CD4-positive, alpha-beta T cell treated with Interleukin-21 for 1 hour (primary cell): Measurements from ENCODE around the gene LAPTM5.
"Not testable (repeated sequence)": the region's sequence is repeated elsewhere in the genome, so short reads cannot be mapped to it uniquely, and the experiment has no call there.

Experiments used
- DNase-seq: peaks from one replicate; pipeline ENCODE4 v3.0.0-alpha.2; 2020

LAPTM5 gene

DNA sequence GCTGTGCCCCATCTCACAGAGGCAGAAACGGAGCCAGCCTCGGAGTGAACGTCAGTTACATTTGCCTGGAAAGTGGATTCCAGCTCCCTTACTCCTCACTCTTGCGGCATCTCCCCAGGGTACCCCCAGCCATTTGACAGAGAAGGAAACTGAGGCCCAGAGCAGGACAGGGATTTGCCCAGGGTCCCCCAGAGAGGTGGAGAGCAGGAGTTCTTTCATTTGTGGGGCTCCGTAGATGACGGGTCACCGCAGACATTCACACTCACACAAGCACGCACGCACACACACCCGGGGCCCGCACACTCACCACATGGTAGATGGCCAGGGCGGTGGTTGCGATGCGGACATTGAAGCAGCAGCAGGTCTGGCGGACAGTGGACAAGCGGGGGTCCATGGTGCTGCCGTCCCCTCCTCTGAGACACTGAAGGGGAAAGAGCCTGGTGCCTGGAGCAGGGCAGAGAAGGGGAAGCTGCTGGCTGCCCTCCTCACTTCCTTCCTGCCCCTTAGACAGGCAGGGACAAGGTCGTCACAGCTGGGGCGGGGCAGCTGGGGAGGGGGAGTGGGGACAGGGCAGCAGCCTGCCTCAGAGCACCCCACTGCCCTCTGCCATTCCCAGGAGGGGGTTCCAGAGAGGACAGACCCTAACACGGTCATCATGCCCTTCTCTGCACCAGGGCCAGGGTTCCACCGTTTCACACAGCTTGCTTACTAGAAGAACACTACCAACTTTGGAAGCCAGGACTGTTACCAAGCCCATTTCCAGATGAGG is at the start of gene LAPTM5:
TSS of gene LAPTM5 (minus strand) at position 423 of the 769 bp plus-strand sequence. CDS start at position 394, 29 bp downstream.
- DNase-seq, result peak; percentile 71

DNA sequence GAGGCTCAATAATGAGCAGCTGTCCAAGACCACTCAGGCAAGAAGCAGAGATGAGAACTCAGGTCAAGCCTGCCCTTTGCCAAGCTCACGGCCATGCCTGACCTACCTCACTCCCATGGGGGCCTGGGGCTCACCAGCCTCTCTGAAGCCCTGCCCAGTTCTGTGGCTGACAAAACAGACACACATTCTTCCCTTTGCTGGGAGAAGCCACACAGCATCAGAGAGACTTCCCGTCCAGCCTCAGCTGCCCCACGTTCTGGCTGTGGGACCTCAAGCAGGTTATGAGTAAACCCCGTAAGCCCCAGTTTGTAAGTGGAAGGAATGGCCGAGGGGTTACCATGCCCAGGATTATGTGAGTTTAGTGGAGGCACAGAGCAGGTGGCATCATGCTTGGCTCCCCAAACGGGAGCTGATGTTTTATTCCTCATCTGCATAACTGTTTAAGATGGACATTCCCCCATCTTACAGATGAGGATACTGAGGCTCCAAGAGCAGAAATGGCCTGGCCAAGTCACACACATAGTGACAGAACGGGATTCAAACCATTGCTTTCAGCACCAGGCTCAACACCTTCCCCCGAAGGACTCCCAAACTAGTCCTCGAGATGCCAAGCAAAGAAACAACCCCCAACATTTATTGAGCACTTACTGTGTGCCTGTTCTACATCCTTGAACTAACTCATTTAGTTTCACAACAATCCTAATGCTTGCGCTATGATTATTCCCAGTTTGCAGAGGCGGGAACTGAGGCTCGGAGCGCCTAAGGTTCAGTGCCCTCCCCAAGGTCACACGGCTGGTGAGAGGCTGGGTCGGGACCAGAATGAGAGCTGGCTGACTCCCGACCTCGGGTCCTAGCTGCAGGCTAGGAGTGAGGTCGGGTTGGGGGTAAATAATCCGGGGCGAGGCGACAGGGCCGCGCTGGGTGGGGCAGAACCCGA is 49.1 kb upstream of the LAPTM5 start:
- no peak for DNase-seq

GRCh38 chr1:30805304-30806003 is 47.9 kb upstream of the LAPTM5 start:
- DNase-seq, result no peak

GRCh38 chr1:30804822-30805221 is 47.2 kb upstream of the LAPTM5 start:
- no peak for DNase-seq

GRCh38 chr1:30804352-30804751 is 46.8 kb upstream of the LAPTM5 start:
- DNase-seq, result no peak

DNA sequence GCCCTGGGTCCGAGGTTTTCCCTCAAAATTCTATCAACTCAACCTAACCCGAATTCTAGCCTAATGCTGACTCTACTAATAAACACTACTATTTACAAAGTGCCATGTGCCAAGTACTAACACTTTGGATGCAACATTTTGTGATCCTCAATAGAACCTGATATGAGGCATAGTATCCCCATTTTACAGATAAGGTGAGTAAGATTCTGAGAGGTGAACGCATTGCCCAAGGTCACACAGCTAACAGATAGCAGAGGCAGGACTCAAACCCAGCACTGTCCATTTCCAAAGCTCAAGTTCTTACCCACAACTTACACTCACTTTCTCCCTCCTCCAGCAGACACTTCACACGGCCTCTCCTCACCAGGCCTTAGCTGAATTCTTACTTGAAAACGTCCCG is 46.0 kb upstream of the LAPTM5 start:
- no peak for DNase-seq

DNA sequence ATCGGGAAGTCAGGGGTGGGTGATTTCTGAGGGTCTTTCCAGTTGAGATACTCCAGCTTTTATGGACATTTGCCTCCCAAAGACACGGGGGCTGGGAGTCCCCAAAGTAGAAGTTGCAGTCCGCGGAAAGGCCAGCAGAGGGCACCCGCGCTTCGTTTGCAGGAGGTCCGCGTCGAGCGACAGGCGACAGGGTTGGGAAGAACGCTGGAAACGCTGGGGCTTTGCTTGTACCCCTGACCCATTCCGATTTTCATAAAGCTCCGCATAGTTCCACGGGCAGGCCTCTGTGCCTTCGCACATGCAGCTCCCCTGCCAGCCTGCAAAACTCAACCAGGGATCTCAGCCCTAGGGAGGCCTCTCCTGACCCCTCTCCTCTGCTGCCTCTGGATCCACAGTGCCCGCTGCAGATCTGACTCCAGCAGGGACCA is 44.2 kb upstream of the LAPTM5 start:
- peak; percentile 76 for DNase-seq

GRCh38 chr1:30799233-30799511 is 41.6 kb upstream of the LAPTM5 start:
- no peak for DNase-seq

DNA sequence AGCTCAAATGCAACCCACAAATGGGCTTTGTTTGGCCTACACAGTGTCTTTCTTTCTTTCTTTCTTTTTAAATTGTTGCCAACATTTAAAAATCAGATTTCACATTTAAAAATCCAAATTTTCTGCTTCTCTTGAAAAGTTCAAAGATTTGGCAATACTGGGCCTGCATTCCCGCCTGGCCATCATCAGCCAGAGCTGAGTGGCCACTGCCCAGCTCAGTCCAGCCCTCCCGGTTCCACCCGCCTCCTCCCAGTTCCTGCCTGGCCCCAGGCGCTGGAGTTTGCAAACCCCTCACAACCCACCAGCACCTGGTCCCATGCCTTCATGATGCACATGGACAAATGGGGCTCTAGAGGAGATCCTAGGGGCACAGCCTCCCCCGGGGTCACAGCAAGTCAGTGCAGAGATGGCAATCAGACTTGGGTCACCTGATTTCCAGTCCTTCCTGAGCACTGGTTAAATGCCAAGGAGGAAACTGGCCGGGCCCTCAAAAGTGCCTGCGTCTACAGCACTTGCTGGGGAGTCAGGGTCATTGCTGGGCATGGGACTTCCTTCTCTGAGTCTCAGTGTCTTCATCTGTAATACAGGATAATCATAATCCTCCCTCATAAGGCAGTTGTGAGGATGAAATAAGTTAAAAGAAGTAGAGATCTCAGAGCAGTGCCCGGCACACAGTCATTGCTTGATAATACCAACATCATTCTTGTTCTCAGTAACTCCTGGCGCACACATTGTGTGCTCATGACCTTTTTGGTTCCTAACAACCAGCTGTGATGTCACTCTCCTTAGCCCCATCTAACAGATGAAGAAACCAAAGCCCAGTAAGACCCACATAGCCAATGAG is 41.0 kb upstream of the LAPTM5 start:
- no peak for DNase-seq

DNA sequence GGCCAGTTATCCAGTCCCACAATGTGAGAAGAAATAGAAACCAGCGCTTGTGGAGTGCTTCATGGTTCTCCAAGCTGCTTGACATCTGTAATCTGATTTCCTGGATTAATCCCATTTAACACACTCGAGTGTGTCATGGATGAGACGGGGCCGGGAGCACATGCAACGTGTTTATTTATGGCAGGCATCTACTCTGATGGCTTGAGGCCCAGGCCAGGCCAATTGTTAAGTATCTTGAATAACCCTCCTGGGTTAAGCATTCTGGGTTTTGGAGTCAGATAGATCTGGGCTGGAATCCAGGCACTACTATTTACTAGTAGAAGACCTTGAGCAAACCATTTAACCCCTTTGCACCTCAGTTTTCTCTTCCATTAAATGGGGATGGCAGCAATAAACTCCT is 37.5 kb upstream of the LAPTM5 start:
- no peak for DNase-seq

DNA sequence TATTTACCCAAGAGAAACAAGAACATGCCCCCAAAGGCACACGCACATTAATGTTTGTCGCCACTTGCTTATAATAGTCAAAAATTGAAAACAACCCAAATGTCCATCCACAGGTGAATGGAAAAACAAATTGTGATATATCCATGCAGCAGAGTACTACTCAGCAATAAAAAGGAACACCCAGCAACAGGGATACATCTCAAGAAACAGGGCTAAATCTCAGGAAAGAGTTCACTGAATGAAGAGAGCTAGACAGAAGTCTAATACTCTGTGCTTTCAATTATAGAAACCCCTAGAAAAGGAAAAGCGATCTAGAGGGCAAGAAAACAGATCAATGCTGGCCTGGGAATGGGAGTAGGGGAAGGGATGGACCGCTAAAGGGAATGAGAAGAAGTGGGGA is 36.7 kb upstream of the LAPTM5 start:
- DNase-seq, result no peak

DNA sequence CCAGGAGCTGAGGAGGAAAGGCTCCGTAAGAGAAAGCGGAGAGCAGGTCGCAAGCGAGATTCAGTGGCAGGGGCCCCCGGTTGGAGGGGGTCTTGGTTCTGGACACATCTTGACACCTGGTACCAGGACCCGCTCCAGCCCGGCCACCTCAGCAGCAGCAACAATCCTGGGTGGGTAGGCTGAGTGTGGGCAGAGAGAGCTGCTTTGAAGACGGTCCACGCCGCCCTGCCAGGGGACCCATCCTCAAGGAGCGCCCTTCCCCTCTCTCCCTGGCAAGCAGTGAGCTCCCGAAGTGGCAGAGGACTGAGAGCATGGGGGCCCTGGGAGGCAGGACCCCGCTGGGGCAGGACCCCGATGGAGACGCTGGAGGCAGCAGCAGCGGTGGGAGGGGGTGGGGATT is 35.6 kb upstream of the LAPTM5 start:
- DNase-seq, result no peak

GRCh38 chr1:30791868-30792267 is 34.3 kb upstream of the LAPTM5 start:
- no peak for DNase-seq

GRCh38 chr1:30790850-30791778 is 33.5 kb upstream of the LAPTM5 start:
- no peak for DNase-seq

- DNase-seq, result not testable (repeated sequence)
Measured at GRCh38 chr1:30790256-30790525, 32.6 kb upstream of the LAPTM5 start.

DNA sequence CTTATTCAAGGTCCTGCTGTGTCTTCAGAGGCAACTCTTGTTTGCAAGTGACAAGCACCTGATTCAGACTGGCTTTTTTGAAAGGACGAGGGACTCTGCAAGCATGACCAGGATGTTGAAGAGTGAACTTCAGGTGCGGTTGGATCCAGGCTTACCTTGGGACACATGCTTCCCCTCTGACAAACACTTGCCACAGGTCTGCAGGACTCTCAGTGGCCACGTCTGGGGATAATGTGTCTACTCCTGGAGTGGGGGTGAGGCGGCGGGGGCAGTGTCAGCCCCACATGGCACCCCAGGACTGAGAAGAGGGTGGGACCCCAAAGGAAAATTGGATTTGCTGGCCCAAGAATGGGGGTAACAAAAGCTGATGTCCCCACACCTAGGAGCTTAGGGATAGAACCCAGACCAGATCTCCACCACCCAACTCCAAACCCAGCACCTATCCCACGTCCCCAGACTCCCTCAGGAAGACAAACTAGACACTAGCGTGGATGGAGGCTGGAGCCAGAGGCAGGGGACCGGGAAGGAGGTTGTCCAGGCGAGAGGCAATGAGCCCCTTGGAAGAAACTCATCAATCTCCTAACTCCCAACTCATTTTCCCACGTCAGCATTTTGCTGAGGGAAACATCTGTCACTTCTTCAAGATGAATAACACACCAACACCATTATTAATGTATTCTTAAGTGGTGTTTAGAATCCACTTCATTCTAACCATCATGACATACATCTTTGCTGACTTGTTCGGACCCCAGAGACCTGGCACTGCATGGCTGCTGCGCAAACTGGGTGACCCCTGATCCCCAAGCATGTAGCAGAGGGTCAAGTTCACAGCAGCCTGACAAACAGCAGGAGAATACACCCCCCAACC is 32.0 kb upstream of the LAPTM5 start:
- DNase-seq, result no peak

GRCh38 chr1:30788580-30789387 is 31.2 kb upstream of the LAPTM5 start:
- no peak for DNase-seq

DNA sequence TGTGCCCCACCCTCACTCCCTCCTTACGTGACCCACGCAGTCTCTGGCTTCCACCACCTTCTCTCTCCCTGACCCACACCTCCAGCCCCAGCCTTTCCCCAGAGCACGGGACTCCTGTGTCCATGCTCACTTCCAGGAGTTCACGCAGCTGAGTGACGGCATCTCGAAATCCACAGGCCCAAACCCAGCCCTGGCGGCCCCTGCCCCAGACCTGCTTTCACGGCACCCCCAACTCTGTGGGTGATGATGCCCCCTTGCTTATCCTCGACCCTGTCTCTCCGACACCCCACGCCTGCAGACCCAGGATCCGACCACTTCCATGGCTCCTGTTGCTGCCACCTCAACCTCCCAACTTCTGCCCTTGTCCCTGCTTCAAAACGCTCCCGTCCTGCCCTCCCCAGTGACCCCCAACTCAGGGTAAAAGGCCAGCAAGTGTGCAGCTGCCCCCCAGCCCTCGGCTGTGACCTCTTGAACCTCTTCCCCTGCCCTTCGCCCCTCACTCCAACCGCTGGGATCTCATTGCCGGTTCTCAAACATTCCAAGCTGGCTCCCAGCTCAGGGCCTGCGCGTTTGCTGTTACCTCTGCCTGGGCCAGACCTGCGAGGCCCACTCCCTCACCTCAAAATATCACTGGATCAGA is 30.4 kb upstream of the LAPTM5 start:
- DNase-seq, result no peak

DNA sequence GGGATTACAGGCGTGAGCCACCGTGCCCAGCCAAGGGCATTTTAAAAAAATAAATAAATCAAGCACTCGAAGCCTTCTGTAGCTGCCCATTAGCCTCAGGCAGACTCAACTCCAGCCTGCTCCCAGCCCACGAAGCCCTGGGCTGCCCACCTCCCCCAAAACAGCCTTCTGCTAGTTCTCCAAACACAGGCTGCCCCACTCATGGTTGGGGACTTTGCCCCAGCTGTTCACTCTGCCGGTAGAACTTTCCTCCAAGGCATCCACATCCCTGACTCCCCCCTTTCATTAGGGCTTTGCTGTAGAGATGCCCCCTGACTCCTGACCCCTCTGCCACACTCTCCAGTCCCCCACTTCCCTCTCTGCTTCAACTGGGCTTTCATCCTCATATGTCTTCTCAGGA is 29.7 kb upstream of the LAPTM5 start:
- no peak for DNase-seq
